OCI-LY7 (cell line): ENCODE measurements around the gene GALNT2.

Source experiments
- CTCF ChIP-seq: fragments of 200-600 bp; sonication (generic); conservative IDR thresholded peaks from 2 replicates; pipeline ENCODE4 v1.5.1; 2014; ENCODE audit warnings: mild to moderate bottlenecking, antibody characterized with exemption, low read length, moderate library complexity, mixed read lengths
- EZH2phosphoT487 ChIP-seq: fragments of 200-600 bp; sonication (generic); IDR thresholded peaks from 2 replicates; pipeline ENCODE4 v1.6.1; 2018; ENCODE audit warnings: low read depth, borderline replicate concordance, mild to moderate bottlenecking, mixed run types, antibody characterized with exemption, low read length, moderate library complexity, mixed read lengths

GRCh38 chr1:230291731-230292620, 224.9 kb downstream of the GALNT2 start:
- TF ChIP-seq CTCF (no peak), EZH2phosphoT487 (no peak)
